Nephron (organoid): Measurements from ENCODE around the gene SNX17.
A peak's percentile ranks its signal among the peaks of the same experiment; 100 is the strongest.

Source experiments
- H3K27ac Mint-ChIP-seq, 3 experiments: 2 replicates each; pipeline ENCODE4 v1.8.0; 2020; ENCODE audit warnings: mixed read lengths in 3 of 3, mild to moderate bottlenecking in 2 of 3, moderate library complexity in 1 of 3
- H3K27me3 Mint-ChIP-seq: 2 replicates; pipeline ENCODE4 v1.8.0; 2021; ENCODE audit warnings: low read depth, mild to moderate bottlenecking, moderate library complexity, mixed read lengths
- H3K36me3 Mint-ChIP-seq: 2 replicates; pipeline ENCODE4 v1.8.0; 2020; ENCODE audit warnings: low read depth, mixed read lengths
- H3K4me1 Mint-ChIP-seq: 2 replicates; pipeline ENCODE4 v1.8.0; 2020; ENCODE audit warnings: mixed read lengths
- H3K4me3 Mint-ChIP-seq, 3 experiments: 2 replicates each; pipeline ENCODE4 v1.8.0; 2020; ENCODE audit warnings: mild to moderate bottlenecking in 3 of 3, mixed read lengths in 3 of 3, moderate library complexity in 2 of 3
- H3K9me3 Mint-ChIP-seq: 2 replicates; pipeline ENCODE4 v1.8.0; 2020; ENCODE audit warnings: mixed read lengths
- CTCF ChIP-seq, 3 experiments: fragments of 200-600 bp; sonication (generic); IDR thresholded peaks; one replicate each; pipeline ENCODE4 v1.5.0; 2021; ENCODE audit warnings: antibody characterized with exemption in 3 of 3; ENCODE audit not compliant: unreplicated experiment in 3 of 3

SNX17 gene

GRCh38 chr2:27370026-27370815, at the start of gene SNX17, which contains the start of gene EIF2B4:
Gene SNX17, plus strand, starts transcription at chr2:27370616. Its CDS starts 128 bp downstream, at chr2:27370744.
Gene EIF2B4, minus strand, starts transcription at chr2:27370338. Its CDS starts 24 bp downstream, at chr2:27370314.
- H3K4me1 Mint-ChIP-seq, result peaks cover 23% of the 10 kb centered on the region
- TF ChIP-seq CTCF (IDR thresholded peaks at IDR 0.05; ENCODE audit: unreplicated experiment in 3 of 3), result peak; percentile 71 to 92 (median 76)
- no peaks in the 10 kb centered on the region for H3K9me3 Mint-ChIP-seq
- peak within 1 kb of the TSS; percentile 84 to 97 (median 95) for H3K27ac Mint-ChIP-seq
- no peaks in the 10 kb centered on the region for H3K27me3 Mint-ChIP-seq
- H3K36me3 Mint-ChIP-seq, result peaks cover 66% of the 10 kb centered on the region
- peak within 1 kb of the TSS; percentile 86 to 99 (median 94) for H3K4me3 Mint-ChIP-seq

GRCh38 chr2:27320958-27321543, 49.4 kb upstream of the SNX17 start:
- Mint-ChIP-seq H3K27me3 (no peaks in the 10 kb centered on the region), H3K4me3 (peak overlapping the region; percentile 91 to 97 (median 91)), H3K27ac (peak overlapping the region in 1 of 3 experiments; percentile 80), H3K9me3 (no peaks in the 10 kb centered on the region), H3K36me3 (peaks cover 10% of the 10 kb centered on the region), H3K4me1 (peaks cover 7% of the 10 kb centered on the region)
- no peak for TF ChIP-seq CTCF (IDR thresholded peaks at IDR 0.05; ENCODE audit: unreplicated experiment in 3 of 3)

GRCh38 chr2:27322301-27322765, 48.1 kb upstream of the SNX17 start:
- Mint-ChIP-seq H3K27ac (peak overlapping the region; percentile 99), H3K4me3 (peak overlapping the region; percentile 91 to 97 (median 91)), H3K9me3 (no peaks in the 10 kb centered on the region), H3K4me1 (peaks cover 7% of the 10 kb centered on the region), H3K36me3 (peaks cover 23% of the 10 kb centered on the region), H3K27me3 (no peaks in the 10 kb centered on the region)
- TF ChIP-seq CTCF (IDR thresholded peaks at IDR 0.05; ENCODE audit: unreplicated experiment in 3 of 3), result no peak

- Mint-ChIP-seq H3K9me3 (no peaks in the 10 kb centered on the region), H3K4me1 (peaks cover 7% of the 10 kb centered on the region)
Measured at GRCh38 chr2:27322766-27323595, 47.4 kb upstream of the SNX17 start, which contains the start of gene MPV17. Gene MPV17, minus strand, starts transcription at chr2:27323097. Its CDS starts 580 bp downstream, at chr2:27322517.

More at GRCh38 chr2:27322766-27323595, 47.4 kb upstream of the SNX17 start, which contains the start of gene MPV17:
- Mint-ChIP-seq H3K27ac (peak within 1 kb of the TSS; percentile 99), H3K4me3 (peak within 1 kb of the TSS; percentile 91 to 97 (median 91)), H3K36me3 (peaks cover 26% of the 10 kb centered on the region), H3K27me3 (no peaks in the 10 kb centered on the region)
- TF ChIP-seq CTCF (IDR thresholded peaks at IDR 0.05; ENCODE audit: unreplicated experiment in 3 of 3), result no peak
